WTC11 (cell line): Measurements from ENCODE around the gene FOXQ1.

Experiments
- AFF4 ChIP-seq: sonication (generic); formaldehyde crosslinking; IDR thresholded peaks from 2 replicates; pipeline ENCODE4 v1.8.1; 2023; ENCODE audit warnings: mild to moderate bottlenecking, missing genetic modification reagents, borderline replicate concordance
- ARID4B ChIP-seq: sonication (generic); formaldehyde crosslinking; IDR thresholded peaks from 2 replicates; pipeline ENCODE4 v1.8.0; 2023; ENCODE audit warnings: missing genetic modification reagents, mild to moderate bottlenecking, borderline replicate concordance
- ATF3 ChIP-seq: sonication (generic); formaldehyde crosslinking; conservative IDR thresholded peaks from 2 replicates; pipeline ENCODE4 v1.8.1; 2022; ENCODE audit warnings: mild to moderate bottlenecking, missing genetic modification reagents
- CBFB ChIP-seq: sonication (generic); formaldehyde crosslinking; IDR thresholded peaks from 2 replicates; pipeline ENCODE4 v1.8.1; 2022; ENCODE audit warnings: mild to moderate bottlenecking, low read depth, missing genetic modification reagents
- CREB1 ChIP-seq: sonication (generic); formaldehyde crosslinking; IDR thresholded peaks from 2 replicates; pipeline ENCODE4 v1.8.0; 2023; ENCODE audit warnings: mild to moderate bottlenecking, missing genetic modification reagents
- IRF2 ChIP-seq: sonication (generic); formaldehyde crosslinking; IDR thresholded peaks from 2 replicates; pipeline ENCODE4 v1.8.0; 2022; ENCODE audit warnings: low read depth, missing genetic modification reagents, borderline replicate concordance
- KAT7 ChIP-seq: sonication (generic); formaldehyde crosslinking; IDR thresholded peaks from 2 replicates; pipeline ENCODE4 v1.8.1; 2023; ENCODE audit warnings: missing genetic modification reagents, mild to moderate bottlenecking, borderline replicate concordance
- MXD4 ChIP-seq: fragments of 250-450 bp; sonication (Bioruptor Pico); IDR thresholded peaks from 2 replicates; pipeline ENCODE4 v1.8.0; 2021; ENCODE audit warnings: mild to moderate bottlenecking, moderate library complexity, borderline replicate concordance
- NR1H2 ChIP-seq: sonication (generic); formaldehyde crosslinking; IDR thresholded peaks from 2 replicates; pipeline ENCODE4 v1.9.0; 2021; ENCODE audit warnings: mild to moderate bottlenecking, moderate library complexity, missing genetic modification reagents
- SP1 ChIP-seq: sonication (generic); formaldehyde crosslinking; conservative IDR thresholded peaks from 2 replicates; pipeline ENCODE4 v1.8.1; 2022; ENCODE audit warnings: missing genetic modification reagents
- ZNF232 ChIP-seq: sonication (generic); formaldehyde crosslinking; IDR thresholded peaks from 2 replicates; pipeline ENCODE4 v1.8.0; 2022; ENCODE audit warnings: mild to moderate bottlenecking, missing genetic modification reagents
- TF ChIP-seq, protein P1 (sequence below): fragments of 200-600 bp; IDR thresholded peaks from 2 replicates; pipeline ENCODE4 v1.8.0; 2022; ENCODE audit warnings: antibody characterized with exemption
- TF ChIP-seq, protein P2 (sequence below): sonication (generic); formaldehyde crosslinking; IDR thresholded peaks from 2 replicates; pipeline ENCODE4 v1.8.0; 2022; ENCODE audit warnings: mild to moderate bottlenecking, missing genetic modification reagents
- TF ChIP-seq, protein P3 (sequence below): sonication (generic); formaldehyde crosslinking; IDR thresholded peaks from 2 replicates; pipeline ENCODE4 v1.8.0; 2023; ENCODE audit warnings: missing genetic modification reagents

DNA sequence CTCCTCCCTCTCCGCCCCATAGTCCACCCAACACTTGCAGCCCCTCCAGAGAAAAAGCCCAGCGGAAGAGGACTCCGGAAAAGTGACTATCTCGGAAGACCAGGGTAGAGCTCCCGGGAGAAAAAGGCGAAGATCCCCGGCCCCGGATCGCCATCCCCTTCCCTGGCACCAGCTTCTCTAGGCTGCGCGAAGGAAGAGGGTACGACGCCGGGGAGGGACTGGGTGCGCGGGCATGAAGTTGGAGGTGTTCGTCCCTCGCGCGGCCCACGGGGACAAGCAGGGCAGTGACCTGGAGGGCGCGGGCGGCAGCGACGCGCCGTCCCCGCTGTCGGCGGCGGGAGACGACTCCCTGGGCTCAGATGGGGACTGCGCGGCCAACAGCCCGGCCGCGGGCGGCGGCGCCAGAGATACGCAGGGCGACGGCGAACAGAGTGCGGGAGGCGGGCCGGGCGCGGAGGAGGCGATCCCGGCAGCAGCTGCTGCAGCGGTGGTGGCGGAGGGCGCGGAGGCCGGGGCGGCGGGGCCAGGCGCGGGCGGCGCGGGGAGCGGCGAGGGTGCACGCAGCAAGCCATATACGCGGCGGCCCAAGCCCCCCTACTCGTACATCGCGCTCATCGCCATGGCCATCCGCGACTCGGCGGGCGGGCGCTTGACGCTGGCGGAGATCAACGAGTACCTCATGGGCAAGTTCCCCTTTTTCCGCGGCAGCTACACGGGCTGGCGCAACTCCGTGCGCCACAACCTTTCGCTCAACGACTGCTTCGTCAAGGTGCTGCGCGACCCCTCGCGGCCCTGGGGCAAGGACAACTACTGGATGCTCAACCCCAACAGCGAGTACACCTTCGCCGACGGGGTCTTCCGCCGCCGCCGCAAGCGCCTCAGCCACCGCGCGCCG lies 822 bp downstream of the FOXQ1 start:
- TF ChIP-seq, protein P1, sequence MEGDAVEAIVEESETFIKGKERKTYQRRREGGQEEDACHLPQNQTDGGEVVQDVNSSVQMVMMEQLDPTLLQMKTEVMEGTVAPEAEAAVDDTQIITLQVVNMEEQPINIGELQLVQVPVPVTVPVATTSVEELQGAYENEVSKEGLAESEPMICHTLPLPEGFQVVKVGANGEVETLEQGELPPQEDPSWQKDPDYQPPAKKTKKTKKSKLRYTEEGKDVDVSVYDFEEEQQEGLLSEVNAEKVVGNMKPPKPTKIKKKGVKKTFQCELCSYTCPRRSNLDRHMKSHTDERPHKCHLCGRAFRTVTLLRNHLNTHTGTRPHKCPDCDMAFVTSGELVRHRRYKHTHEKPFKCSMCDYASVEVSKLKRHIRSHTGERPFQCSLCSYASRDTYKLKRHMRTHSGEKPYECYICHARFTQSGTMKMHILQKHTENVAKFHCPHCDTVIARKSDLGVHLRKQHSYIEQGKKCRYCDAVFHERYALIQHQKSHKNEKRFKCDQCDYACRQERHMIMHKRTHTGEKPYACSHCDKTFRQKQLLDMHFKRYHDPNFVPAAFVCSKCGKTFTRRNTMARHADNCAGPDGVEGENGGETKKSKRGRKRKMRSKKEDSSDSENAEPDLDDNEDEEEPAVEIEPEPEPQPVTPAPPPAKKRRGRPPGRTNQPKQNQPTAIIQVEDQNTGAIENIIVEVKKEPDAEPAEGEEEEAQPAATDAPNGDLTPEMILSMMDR, result no peak
- no peak for TF ChIP-seq CREB1 (CRISPR knock-in tag)
- no peak for TF ChIP-seq MXD4 (CRISPR knock-in tag)
- TF ChIP-seq SP1 (CRISPR knock-in tag), result no peak
- TF ChIP-seq ARID4B (CRISPR knock-in tag), result no peak
- no peak for TF ChIP-seq NR1H2 (CRISPR knock-in tag)
- TF ChIP-seq, protein P2, sequence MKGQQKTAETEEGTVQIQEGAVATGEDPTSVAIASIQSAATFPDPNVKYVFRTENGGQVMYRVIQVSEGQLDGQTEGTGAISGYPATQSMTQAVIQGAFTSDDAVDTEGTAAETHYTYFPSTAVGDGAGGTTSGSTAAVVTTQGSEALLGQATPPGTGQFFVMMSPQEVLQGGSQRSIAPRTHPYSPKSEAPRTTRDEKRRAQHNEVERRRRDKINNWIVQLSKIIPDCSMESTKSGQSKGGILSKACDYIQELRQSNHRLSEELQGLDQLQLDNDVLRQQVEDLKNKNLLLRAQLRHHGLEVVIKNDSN (CRISPR knock-in tag), result no peak
- TF ChIP-seq AFF4 (CRISPR knock-in tag), result no peak
- TF ChIP-seq, protein P3, sequence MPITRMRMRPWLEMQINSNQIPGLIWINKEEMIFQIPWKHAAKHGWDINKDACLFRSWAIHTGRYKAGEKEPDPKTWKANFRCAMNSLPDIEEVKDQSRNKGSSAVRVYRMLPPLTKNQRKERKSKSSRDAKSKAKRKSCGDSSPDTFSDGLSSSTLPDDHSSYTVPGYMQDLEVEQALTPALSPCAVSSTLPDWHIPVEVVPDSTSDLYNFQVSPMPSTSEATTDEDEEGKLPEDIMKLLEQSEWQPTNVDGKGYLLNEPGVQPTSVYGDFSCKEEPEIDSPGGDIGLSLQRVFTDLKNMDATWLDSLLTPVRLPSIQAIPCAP (CRISPR knock-in tag), result no peak
- TF ChIP-seq KAT7 (CRISPR knock-in tag), result no peak
- no peak for TF ChIP-seq ATF3 (CRISPR knock-in tag)
- TF ChIP-seq IRF2 (CRISPR knock-in tag), result no peak
- no peak for TF ChIP-seq ZNF232 (CRISPR knock-in tag)
- TF ChIP-seq CBFB, result no peak
